Endothelial cell (in vitro differentiated cells): ENCODE results near the gene SRL. TPM values are rescaled to one million over a fixed set of nuclear protein-coding genes. Genes with fewer than 3 reads are reported as not detected.

Source experiments
- DNase-seq: peaks from one replicate; pipeline ENCODE4 v3.0.0; 2021; ENCODE audit warnings: low spot score
- H3K27ac Mint-ChIP-seq: one replicate; pipeline ENCODE4 v1.8.0; 2021; ENCODE audit warnings: mixed read lengths, inconsistent platforms; ENCODE audit not compliant: unreplicated experiment
- H3K27me3 Mint-ChIP-seq: one replicate; pipeline ENCODE4 v1.8.0; 2021; ENCODE audit warnings: mild to moderate bottlenecking, moderate library complexity, mixed read lengths, inconsistent platforms; ENCODE audit not compliant: unreplicated experiment
- H3K36me3 Mint-ChIP-seq: one replicate; pipeline ENCODE4 v1.8.0; 2021; ENCODE audit warnings: mild to moderate bottlenecking, low read depth, mixed read lengths, inconsistent platforms; ENCODE audit not compliant: unreplicated experiment
- H3K4me1 Mint-ChIP-seq: one replicate; pipeline ENCODE4 v1.8.0; 2021; ENCODE audit warnings: mild to moderate bottlenecking, mixed read lengths, inconsistent platforms; ENCODE audit not compliant: unreplicated experiment
- H3K4me3 Mint-ChIP-seq: one replicate; pipeline ENCODE4 v1.8.0; 2021; ENCODE audit warnings: mild to moderate bottlenecking, mixed read lengths, inconsistent platforms; ENCODE audit not compliant: unreplicated experiment
- H3K9me3 Mint-ChIP-seq: one replicate; pipeline ENCODE4 v1.8.0; 2021; ENCODE audit warnings: mixed read lengths, inconsistent platforms; ENCODE audit not compliant: unreplicated experiment
- total RNA-seq: library from RNA; stranded (reverse); fragmentation: NEBNext Ultra II Directional; extraction: Animal tissue kit (Norgen Biotek cat#: 25700); gene quantifications from one replicate; pipeline ENCODE4 v1.2.1, GENCODE V29; 2021; ENCODE audit not compliant: unreplicated experiment
- TF ChIP-seq, protein P1 (sequence below): fragments of 200-600 bp; sonication (generic); IDR thresholded peaks from one replicate; pipeline ENCODE4 v1.5.0; 2021; ENCODE audit warnings: antibody characterized with exemption; ENCODE audit not compliant: unreplicated experiment

Gene SRL
- total RNA-seq, 1 donor from 2014 or later = 0.26 TPM

- H3K4me1 Mint-ChIP-seq = peaks cover 5% of the 10 kb centered on the region
- H3K36me3 Mint-ChIP-seq = peaks cover 4% of the 10 kb centered on the region
- H3K27me3 Mint-ChIP-seq = peaks cover 5% of the 10 kb centered on the region
- TF ChIP-seq, protein P1, sequence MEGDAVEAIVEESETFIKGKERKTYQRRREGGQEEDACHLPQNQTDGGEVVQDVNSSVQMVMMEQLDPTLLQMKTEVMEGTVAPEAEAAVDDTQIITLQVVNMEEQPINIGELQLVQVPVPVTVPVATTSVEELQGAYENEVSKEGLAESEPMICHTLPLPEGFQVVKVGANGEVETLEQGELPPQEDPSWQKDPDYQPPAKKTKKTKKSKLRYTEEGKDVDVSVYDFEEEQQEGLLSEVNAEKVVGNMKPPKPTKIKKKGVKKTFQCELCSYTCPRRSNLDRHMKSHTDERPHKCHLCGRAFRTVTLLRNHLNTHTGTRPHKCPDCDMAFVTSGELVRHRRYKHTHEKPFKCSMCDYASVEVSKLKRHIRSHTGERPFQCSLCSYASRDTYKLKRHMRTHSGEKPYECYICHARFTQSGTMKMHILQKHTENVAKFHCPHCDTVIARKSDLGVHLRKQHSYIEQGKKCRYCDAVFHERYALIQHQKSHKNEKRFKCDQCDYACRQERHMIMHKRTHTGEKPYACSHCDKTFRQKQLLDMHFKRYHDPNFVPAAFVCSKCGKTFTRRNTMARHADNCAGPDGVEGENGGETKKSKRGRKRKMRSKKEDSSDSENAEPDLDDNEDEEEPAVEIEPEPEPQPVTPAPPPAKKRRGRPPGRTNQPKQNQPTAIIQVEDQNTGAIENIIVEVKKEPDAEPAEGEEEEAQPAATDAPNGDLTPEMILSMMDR = no peak
- H3K27ac Mint-ChIP-seq = no peak overlapping the region
- H3K9me3 Mint-ChIP-seq = no peaks in the 10 kb centered on the region
- no peak overlapping the region for H3K4me3 Mint-ChIP-seq
- no peak for DNase-seq
Observed at GRCh38 chr16:4180511-4180910, 61.4 kb downstream of the SRL start.

DNA sequence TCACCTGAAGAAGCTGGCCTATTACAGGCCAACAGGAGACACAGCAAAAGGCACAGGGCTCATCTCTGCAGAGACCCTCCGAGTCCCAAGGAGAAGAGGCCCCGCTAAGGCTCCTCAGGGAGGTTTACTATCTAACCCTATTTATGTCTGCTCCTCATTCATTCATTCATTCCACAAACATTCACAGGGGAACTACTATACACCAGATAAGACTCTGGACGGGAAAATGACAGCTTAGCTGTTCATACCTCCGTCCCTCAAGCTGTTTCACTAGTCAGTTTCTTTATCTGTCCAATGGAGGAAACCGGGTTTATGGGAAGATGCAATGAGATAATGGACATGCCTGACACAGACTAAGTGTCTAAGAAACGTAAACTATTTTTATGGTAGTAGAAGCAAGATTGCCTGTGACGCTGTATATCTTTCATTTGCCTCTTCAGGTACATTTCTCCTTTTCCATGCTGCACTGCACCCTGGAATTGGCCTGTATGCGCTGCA lies 62.1 kb downstream of the SRL start:
- Mint-ChIP-seq H3K9me3 (no peaks in the 10 kb centered on the region), H3K27me3 (peaks cover 4% of the 10 kb centered on the region), H3K27ac (no peak overlapping the region), H3K4me1 (peaks cover 3% of the 10 kb centered on the region), H3K4me3 (no peak overlapping the region), H3K36me3 (peaks cover 2% of the 10 kb centered on the region)
- TF ChIP-seq, protein P1 = no peak
- no peak for DNase-seq

DNA sequence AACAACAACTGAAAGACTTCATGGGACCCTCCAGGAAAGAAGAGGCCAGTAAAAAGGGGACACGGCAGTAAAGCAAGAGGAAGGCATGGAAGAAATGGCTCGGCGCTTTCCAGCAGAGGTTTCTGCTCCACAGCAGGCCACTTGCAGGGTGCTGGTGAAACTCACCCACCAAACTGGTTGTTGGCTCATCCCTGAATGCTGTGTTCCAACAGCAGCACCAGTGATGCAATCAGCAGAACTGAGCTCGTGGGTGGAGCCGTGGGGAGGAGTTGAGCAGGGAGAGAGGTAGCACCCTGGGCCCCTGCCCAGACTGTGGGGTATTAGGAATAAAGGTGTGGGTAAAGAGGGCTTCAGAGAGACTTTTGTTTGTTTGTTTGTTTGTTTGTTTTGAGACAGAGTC lies 62.9 kb downstream of the SRL start:
- no peak overlapping the region for H3K27ac Mint-ChIP-seq
- TF ChIP-seq, protein P1 = no peak
- H3K4me1 Mint-ChIP-seq = no peaks in the 10 kb centered on the region

GRCh38 chr16:4178468-4179010 lies 63.3 kb downstream of the SRL start:
- Mint-ChIP-seq H3K36me3 (no peaks in the 10 kb centered on the region), H3K4me3 (no peak overlapping the region), H3K9me3 (no peaks in the 10 kb centered on the region), H3K27ac (no peak overlapping the region), H3K4me1 (no peaks in the 10 kb centered on the region), H3K27me3 (peaks cover 3% of the 10 kb centered on the region)
- DNase-seq = no peak
- TF ChIP-seq, protein P1 = no peak

More for the DNA sequence above, 62.9 kb downstream of the SRL start:
- H3K9me3 Mint-ChIP-seq = no peaks in the 10 kb centered on the region
- H3K36me3 Mint-ChIP-seq = no peaks in the 10 kb centered on the region
- no peak overlapping the region for H3K4me3 Mint-ChIP-seq
- H3K27me3 Mint-ChIP-seq = peaks cover 1% of the 10 kb centered on the region
- no peak for DNase-seq

DNA sequence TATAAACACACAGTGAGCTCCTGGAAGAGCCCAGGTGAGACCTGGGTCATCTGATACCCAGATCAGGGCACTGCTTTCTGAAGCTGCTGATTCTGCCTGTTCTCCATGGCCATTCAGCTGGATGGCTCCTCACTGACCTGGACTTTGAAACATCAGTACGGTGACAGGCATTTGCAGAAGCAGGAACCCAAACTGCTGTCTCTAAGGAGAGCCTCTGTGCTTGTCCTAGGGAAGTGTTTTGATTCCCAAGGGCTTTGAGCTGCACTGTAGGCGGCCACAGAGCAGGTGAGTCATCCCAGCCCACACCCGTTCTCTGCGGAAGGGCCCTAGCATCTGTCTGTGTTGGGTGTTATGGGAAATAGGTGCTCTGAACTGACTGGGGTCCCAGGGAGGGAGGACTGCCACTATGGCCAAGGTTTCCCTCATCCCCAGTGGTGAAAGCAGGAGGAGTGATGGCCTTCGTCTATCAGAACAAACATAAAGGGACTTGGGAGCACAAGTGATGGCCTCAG lies 64.9 kb downstream of the SRL start:
- H3K27me3 Mint-ChIP-seq = peaks cover 3% of the 10 kb centered on the region
- H3K27ac Mint-ChIP-seq = no peak overlapping the region
- no peaks in the 10 kb centered on the region for H3K9me3 Mint-ChIP-seq
- no peaks in the 10 kb centered on the region for H3K4me1 Mint-ChIP-seq
- no peak for DNase-seq
- H3K4me3 Mint-ChIP-seq = no peak overlapping the region
- no peaks in the 10 kb centered on the region for H3K36me3 Mint-ChIP-seq
- TF ChIP-seq, protein P1 = no peak
